Measurements from ENCODE around the gene LRRC14B. TPM values are rescaled to one million over a fixed set of nuclear protein-coding genes. Genes with fewer than 3 reads are reported as not detected.

Gene LRRC14B
- total RNA-seq, 5 donors from 2014 or later (not counting 1 experiment from before 2014, with no cell fraction given) = not detected

GRCh38 chr5:167982-168660 lies 23.2 kb upstream of the LRRC14B start:
- POLR2A ChIA-PET = no interaction called here
- Histone ChIP-seq H3K9me3 (no peaks in the 10 kb centered on the region), H3K27ac (ENCODE audit: low read length) (no peak overlapping the region), H3K36me3 (ENCODE audit: control insufficient read depth in 2 of 2, extremely low read depth in 1 of 2, insufficient read depth in 1 of 2, low read length in 1 of 2) (no peaks in the 10 kb centered on the region), H3K27me3 (replicated peaks in 1 of 2; ENCODE audit: control insufficient read depth in 2 of 2, extremely low read depth in 1 of 2, insufficient read depth in 2 of 2, low read length in 1 of 2) (peaks cover 0 to 21% of the 10 kb centered on the region in 2 experiments), H3K4me3 (ENCODE audit: control insufficient read depth in 1 of 2, extremely low read depth in 1 of 2, low read length in 1 of 2) (no peak overlapping the region), H3K4me1 (ENCODE audit: control insufficient read depth in 1 of 2, extremely low read depth in 1 of 2, insufficient read depth in 2 of 2, low read length in 2 of 2) (no peaks in the 10 kb centered on the region)
- H3K9me3 Mint-ChIP-seq = no peaks in the 10 kb centered on the region
- ATAC-seq (replicated peaks in 1 of 4) (no peak), DNase-seq (no peak)
- H3K4me1 Mint-ChIP-seq = no peaks in the 10 kb centered on the region
- CTCF ChIA-PET = no interaction called here
- no peak overlapping the region for H3K4me3 Mint-ChIP-seq
- 82% methylated on average over 12 of the region's 18 CpGs for WGBS (ENCODE audit: insufficient coverage)
- H3K36me3 Mint-ChIP-seq = no peaks in the 10 kb centered on the region
- H3K27me3 Mint-ChIP-seq = peaks cover 0 to 5% of the 10 kb centered on the region in 2 donors
- no peak overlapping the region for H3K27ac Mint-ChIP-seq

GRCh38 chr5:169071-169727 lies 22.1 kb upstream of the LRRC14B start:
- Histone ChIP-seq H3K36me3 (ENCODE audit: control insufficient read depth in 2 of 2, extremely low read depth in 1 of 2, insufficient read depth in 1 of 2, low read length in 1 of 2) (no peaks in the 10 kb centered on the region), H3K4me1 (ENCODE audit: control insufficient read depth in 1 of 2, extremely low read depth in 1 of 2, insufficient read depth in 2 of 2, low read length in 2 of 2) (no peaks in the 10 kb centered on the region), H3K27ac (ENCODE audit: low read length) (no peak overlapping the region), H3K9me3 (no peaks in the 10 kb centered on the region), H3K4me3 (ENCODE audit: control insufficient read depth in 1 of 2, extremely low read depth in 1 of 2, low read length in 1 of 2) (no peak overlapping the region), H3K27me3 (replicated peaks in 1 of 2; ENCODE audit: control insufficient read depth in 2 of 2, extremely low read depth in 1 of 2, insufficient read depth in 2 of 2, low read length in 1 of 2) (peaks cover 0 to 26% of the 10 kb centered on the region in 2 experiments)
- Mint-ChIP-seq H3K4me1 (no peaks in the 10 kb centered on the region), H3K36me3 (no peaks in the 10 kb centered on the region), H3K27me3 (peaks cover 4 to 11% of the 10 kb centered on the region in 2 donors), H3K4me3 (no peak overlapping the region), H3K27ac (no peak overlapping the region), H3K9me3 (no peaks in the 10 kb centered on the region)
- POLR2A ChIA-PET = no interaction called here
- CTCF ChIA-PET = no interaction called here
- ATAC-seq (replicated peaks in 1 of 4) = no peak
- DNase-seq = no peak
- 82% methylated on average over 29 of the region's 32 CpGs for WGBS (ENCODE audit: insufficient coverage)

- no peak overlapping the region for H3K4me3 Mint-ChIP-seq
- no peak for ATAC-seq (replicated peaks in 1 of 4)
Observed at GRCh38 chr5:169728-170094, 21.6 kb upstream of the LRRC14B start.

GRCh38 chr5:170971-171800 lies 20.1 kb upstream of the LRRC14B start:
- 83% methylated on average over 37 of the region's 37 CpGs for WGBS (ENCODE audit: insufficient coverage)
- Mint-ChIP-seq H3K36me3 (no peaks in the 10 kb centered on the region), H3K4me3 (no peak overlapping the region), H3K27ac (no peak overlapping the region), H3K4me1 (no peaks in the 10 kb centered on the region), H3K27me3 (peaks cover 4 to 15% of the 10 kb centered on the region in 2 donors), H3K9me3 (no peaks in the 10 kb centered on the region)
- Histone ChIP-seq H3K4me1 (ENCODE audit: control insufficient read depth in 1 of 2, extremely low read depth in 1 of 2, insufficient read depth in 2 of 2, low read length in 2 of 2) (no peaks in the 10 kb centered on the region), H3K9me3 (no peaks in the 10 kb centered on the region), H3K27me3 (replicated peaks in 1 of 2; ENCODE audit: control insufficient read depth in 2 of 2, extremely low read depth in 1 of 2, insufficient read depth in 2 of 2, low read length in 1 of 2) (peaks cover 0 to 31% of the 10 kb centered on the region in 2 experiments), H3K27ac (ENCODE audit: low read length) (no peak overlapping the region), H3K4me3 (ENCODE audit: control insufficient read depth in 1 of 2, extremely low read depth in 1 of 2, low read length in 1 of 2) (no peak overlapping the region), H3K36me3 (ENCODE audit: control insufficient read depth in 2 of 2, extremely low read depth in 1 of 2, insufficient read depth in 1 of 2, low read length in 1 of 2) (no peaks in the 10 kb centered on the region)
- CTCF ChIA-PET = no interaction called here
- DNase-seq (no peak), ATAC-seq (replicated peaks in 1 of 4) (no peak)
- POLR2A ChIA-PET = no interaction called here

More at GRCh38 chr5:169728-170094, 21.6 kb upstream of the LRRC14B start:
- CTCF ChIA-PET = no interaction called here
- Histone ChIP-seq H3K36me3 (ENCODE audit: control insufficient read depth in 2 of 2, extremely low read depth in 1 of 2, insufficient read depth in 1 of 2, low read length in 1 of 2) (no peaks in the 10 kb centered on the region), H3K27me3 (replicated peaks in 1 of 2; ENCODE audit: control insufficient read depth in 2 of 2, extremely low read depth in 1 of 2, insufficient read depth in 2 of 2, low read length in 1 of 2) (peaks cover 0 to 26% of the 10 kb centered on the region in 2 experiments), H3K4me3 (ENCODE audit: control insufficient read depth in 1 of 2, extremely low read depth in 1 of 2, low read length in 1 of 2) (no peak overlapping the region), H3K27ac (ENCODE audit: low read length) (no peak overlapping the region), H3K4me1 (ENCODE audit: control insufficient read depth in 1 of 2, extremely low read depth in 1 of 2, insufficient read depth in 2 of 2, low read length in 2 of 2) (no peaks in the 10 kb centered on the region), H3K9me3 (no peaks in the 10 kb centered on the region)
- POLR2A ChIA-PET = no interaction called here
- no peak for DNase-seq
- Mint-ChIP-seq H3K4me1 (no peaks in the 10 kb centered on the region), H3K27ac (no peak overlapping the region), H3K27me3 (peaks cover 4 to 15% of the 10 kb centered on the region in 2 donors), H3K9me3 (no peaks in the 10 kb centered on the region), H3K36me3 (no peaks in the 10 kb centered on the region)
- 91% methylated on average over 6 of the region's 12 CpGs for WGBS (ENCODE audit: insufficient coverage)

GRCh38 chr5:171801-172331 lies 19.4 kb upstream of the LRRC14B start:
- ATAC-seq (replicated peaks in 1 of 4) (no peak), DNase-seq (no peak)
- H3K27me3 Mint-ChIP-seq = peaks cover 4 to 15% of the 10 kb centered on the region in 2 donors
- POLR2A ChIA-PET = no interaction called here
- no peaks in the 10 kb centered on the region for H3K36me3 ChIP-seq (ENCODE audit: control insufficient read depth in 2 of 2, extremely low read depth in 1 of 2, insufficient read depth in 1 of 2, low read length in 1 of 2)
- WGBS (ENCODE audit: insufficient coverage) = 90% methylated on average over 20 of the region's 23 CpGs
- no peak overlapping the region for H3K4me3 ChIP-seq (ENCODE audit: control insufficient read depth in 1 of 2, extremely low read depth in 1 of 2, low read length in 1 of 2)
- no peaks in the 10 kb centered on the region for H3K9me3 ChIP-seq
- H3K36me3 Mint-ChIP-seq = no peaks in the 10 kb centered on the region
- CTCF ChIA-PET = no interaction called here
- no peaks in the 10 kb centered on the region for H3K4me1 ChIP-seq (ENCODE audit: control insufficient read depth in 1 of 2, extremely low read depth in 1 of 2, insufficient read depth in 2 of 2, low read length in 2 of 2)
- H3K9me3 Mint-ChIP-seq = no peaks in the 10 kb centered on the region
- no peak overlapping the region for H3K27ac Mint-ChIP-seq
- no peak overlapping the region for H3K27ac ChIP-seq (ENCODE audit: low read length)
- no peaks in the 10 kb centered on the region for H3K4me1 Mint-ChIP-seq
- no peak overlapping the region for H3K4me3 Mint-ChIP-seq
- peaks cover 0 to 31% of the 10 kb centered on the region in 2 experiments for H3K27me3 ChIP-seq (replicated peaks in 1 of 2; ENCODE audit: control insufficient read depth in 2 of 2, extremely low read depth in 1 of 2, insufficient read depth in 2 of 2, low read length in 1 of 2)

- H3K36me3 ChIP-seq (ENCODE audit: control insufficient read depth in 2 of 2, extremely low read depth in 1 of 2, insufficient read depth in 1 of 2, low read length in 1 of 2) = no peaks in the 10 kb centered on the region
- H3K4me3 ChIP-seq (ENCODE audit: control insufficient read depth in 1 of 2, extremely low read depth in 1 of 2, low read length in 1 of 2) = no peak overlapping the region
- Mint-ChIP-seq H3K4me3 (no peak overlapping the region), H3K27ac (no peak overlapping the region), H3K27me3 (peaks cover 4 to 15% of the 10 kb centered on the region in 2 donors), H3K36me3 (no peaks in the 10 kb centered on the region), H3K9me3 (no peaks in the 10 kb centered on the region), H3K4me1 (no peaks in the 10 kb centered on the region)
- CTCF ChIA-PET = no interaction called here
- H3K27ac ChIP-seq (ENCODE audit: low read length) = no peak overlapping the region
- ATAC-seq (replicated peaks in 1 of 4) (no peak), DNase-seq (no peak)
- POLR2A ChIA-PET = no interaction called here
- H3K27me3 ChIP-seq (replicated peaks in 1 of 2; ENCODE audit: control insufficient read depth in 2 of 2, extremely low read depth in 1 of 2, insufficient read depth in 2 of 2, low read length in 1 of 2) = peaks cover 0 to 31% of the 10 kb centered on the region in 2 experiments
- no peaks in the 10 kb centered on the region for H3K4me1 ChIP-seq (ENCODE audit: control insufficient read depth in 1 of 2, extremely low read depth in 1 of 2, insufficient read depth in 2 of 2, low read length in 2 of 2)
- 93% methylated on average over 11 of the region's 13 CpGs for WGBS (ENCODE audit: insufficient coverage)
- no peaks in the 10 kb centered on the region for H3K9me3 ChIP-seq
Observed at GRCh38 chr5:172421-172820, 18.9 kb upstream of the LRRC14B start.
